Epithelial cell of proximal tubule (primary cell): ENCODE data around the gene KARS1. TPM values are rescaled to one million over a fixed set of nuclear protein-coding genes. Genes with fewer than 3 reads are reported as not detected.

Experiments used
- DNase-seq: peaks from one replicate; pipeline ENCODE4 v3.0.0-alpha.2; 2011; ENCODE audit warnings: low read depth
- H3K4me3 ChIP-seq: 2 replicates; pipeline ENCODE4 v1.5.1; 2011; ENCODE audit warnings: low read depth, mild to moderate bottlenecking, low read length
- CTCF ChIP-seq: conservative IDR thresholded peaks from 2 replicates; pipeline ENCODE4 v1.5.1; 2012; ENCODE audit warnings: low read depth, mild to moderate bottlenecking, low read length
- total RNA-seq: library from RNA; depleted of rRNA; stranded (reverse); fragments of >200 nt; gene quantifications from 2 replicates; pipeline ENCODE4 v1.2.3, GENCODE V29; 2015

Gene KARS1
- total RNA-seq, 1 donor from 2014 or later = 180 TPM

- DNase-seq = no peak
- no peak overlapping the region for H3K4me3 ChIP-seq
- no peak for TF ChIP-seq CTCF
These were observed 19.6 kb downstream of the KARS1 start for GRCh38 chr16:75627851-75628250.

- no peak for DNase-seq
- TF ChIP-seq CTCF = no peak
- no peak overlapping the region for H3K4me3 ChIP-seq
These were observed 20.7 kb downstream of the KARS1 start for GRCh38 chr16:75626806-75627205.

GRCh38 chr16:75624921-75625334, 22.5 kb downstream of the KARS1 start:
- H3K4me3 ChIP-seq = no peak overlapping the region
- TF ChIP-seq CTCF = no peak
- DNase-seq = no peak

- peak within 1 kb of the TSS; percentile 78 for H3K4me3 ChIP-seq
- no peak for TF ChIP-seq CTCF
- peak; percentile 81 for DNase-seq
These were observed 24.5 kb downstream of the KARS1 start, which contains the start of gene ADAT1 for GRCh38 chr16:75622761-75623605. ADAT1 (minus strand) TSS chr16:75623281; CDS start chr16:75620799, 2,482 bp downstream.

GRCh38 chr16:75621170-75621477, 26.3 kb downstream of the KARS1 start:
- H3K4me3 ChIP-seq = no peak overlapping the region
- TF ChIP-seq CTCF = peak; percentile 61
- DNase-seq = no peak

- no peak for DNase-seq
- H3K4me3 ChIP-seq = no peak overlapping the region
- no peak for TF ChIP-seq CTCF
These were observed 26.9 kb downstream of the KARS1 start for GRCh38 chr16:75620326-75621169.
